K562 (cell line): ENCODE results near the gene ZDHHC8. TPM values are rescaled to one million over a fixed set of nuclear protein-coding genes. Genes with fewer than 3 reads are reported as not detected.

Source experiments
- HDGF ChIP-seq: fragments of 450-650 bp; IDR thresholded peaks from 2 replicates; pipeline ENCODE4 v1.6.1; 2016
- KDM5B ChIP-seq: fragments of 200-600 bp; sonication (generic); IDR thresholded peaks from 2 replicates; pipeline ENCODE4 v1.6.1; 2012; ENCODE audit warnings: low read depth, mild to moderate bottlenecking, moderate library complexity, low read length, control low read depth, inconsistent platforms; ENCODE audit not compliant: insufficient replicate concordance
- MLLT1 ChIP-seq, 2 experiments: fragments of 450-650 bp; IDR thresholded peaks; 2 replicates each; pipeline ENCODE4 v1.6.1; 2016
- POLR2A ChIP-seq: fragments of 450-650 bp; conservative IDR thresholded peaks from 2 replicates; pipeline ENCODE4 v1.6.1; 2016
- POLR2B ChIP-seq: fragments of 450-650 bp; IDR thresholded peaks from 2 replicates; pipeline ENCODE4 v1.6.1; 2018; ENCODE audit warnings: low read depth; ENCODE audit not compliant: partially characterized antibody
- SETDB1 ChIP-seq: IDR thresholded peaks from one replicate; pipeline ENCODE4 v1.6.1; 2012; ENCODE audit warnings: low read length, control low read depth, inconsistent platforms
- SUPT5H ChIP-seq: fragments of 450-650 bp; IDR thresholded peaks from 2 replicates; pipeline ENCODE4 v1.6.1; 2016
- polyA plus RNA-seq, 8 experiments: library from polyadenylated mRNA; depleted of rRNA in 4 of 8; stranded (reverse) in 5 of 8; unstranded in 3 of 8; fragments of >200 nt; fragmentation: Nextera tagmentation in 2 of 8; fragmentation: Illumina TruSeq in 1 of 8; extraction: Ambion mirVana in 2 of 8; extraction: Trizol in 1 of 8; gene quantifications; 2 replicates each; pipeline versions ENCODE4 v1.2.1 to v1.2.3, GENCODE V29; 2011 to 2014; ENCODE audit warnings: inconsistent platforms in 1 of 8, missing spikeins in 1 of 8
- total RNA-seq, 7 experiments: library from RNA; depleted of rRNA in 6 of 7; stranded (reverse); fragments of >200 nt in 6 of 7; fragmentation: Illumina TruSeq in 2 of 7; extraction: Trizol in 2 of 7; gene quantifications; 2 replicates each; pipeline versions ENCODE4 v1.2.1 to v1.2.3, GENCODE V29; 2011 to 2021; ENCODE audit warnings: low replicate concordance in 1 of 7
- TF ChIP-seq, protein P1 (sequence below): sonication (generic); formaldehyde crosslinking; IDR thresholded peaks from 2 replicates; pipeline ENCODE4 v1.8.1; 2023; ENCODE audit warnings: mild to moderate bottlenecking, missing genetic modification reagents

The ZDHHC8 gene
- total and polyA plus RNA-seq, 9 of the 15 experiments (the other 6 are each of a cell fraction or from before 2014, with no cell fraction given), result 0.04 to 109 (median 16.4) TPM

- TF ChIP-seq, protein P1, sequence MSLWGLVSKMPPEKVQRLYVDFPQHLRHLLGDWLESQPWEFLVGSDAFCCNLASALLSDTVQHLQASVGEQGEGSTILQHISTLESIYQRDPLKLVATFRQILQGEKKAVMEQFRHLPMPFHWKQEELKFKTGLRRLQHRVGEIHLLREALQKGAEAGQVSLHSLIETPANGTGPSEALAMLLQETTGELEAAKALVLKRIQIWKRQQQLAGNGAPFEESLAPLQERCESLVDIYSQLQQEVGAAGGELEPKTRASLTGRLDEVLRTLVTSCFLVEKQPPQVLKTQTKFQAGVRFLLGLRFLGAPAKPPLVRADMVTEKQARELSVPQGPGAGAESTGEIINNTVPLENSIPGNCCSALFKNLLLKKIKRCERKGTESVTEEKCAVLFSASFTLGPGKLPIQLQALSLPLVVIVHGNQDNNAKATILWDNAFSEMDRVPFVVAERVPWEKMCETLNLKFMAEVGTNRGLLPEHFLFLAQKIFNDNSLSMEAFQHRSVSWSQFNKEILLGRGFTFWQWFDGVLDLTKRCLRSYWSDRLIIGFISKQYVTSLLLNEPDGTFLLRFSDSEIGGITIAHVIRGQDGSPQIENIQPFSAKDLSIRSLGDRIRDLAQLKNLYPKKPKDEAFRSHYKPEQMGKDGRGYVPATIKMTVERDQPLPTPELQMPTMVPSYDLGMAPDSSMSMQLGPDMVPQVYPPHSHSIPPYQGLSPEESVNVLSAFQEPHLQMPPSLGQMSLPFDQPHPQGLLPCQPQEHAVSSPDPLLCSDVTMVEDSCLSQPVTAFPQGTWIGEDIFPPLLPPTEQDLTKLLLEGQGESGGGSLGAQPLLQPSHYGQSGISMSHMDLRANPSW, result peak; percentile 76; the same call in 1 of the 2 replicates
- TF ChIP-seq POLR2A (peak; percentile 59), SETDB1 (peak; percentile 22), POLR2B (peak; percentile 18), SUPT5H (peak; percentile 50), KDM5B (peak; percentile 28), MLLT1 (IDR thresholded peaks at IDR 0.05) (peak in 1 of 2 experiments; percentile 66; a peak in 2 of 4 replicates), HDGF (0 out of 2 replicates have a peak, but pooled peaks have one; percentile 10)
Measured at GRCh38 chr22:20126284-20127029, 5.1 kb upstream of the ZDHHC8 start (continued).
